Spinal cord (tissue), 10 donors: ENCODE results near the gene SUCLG1. TPM values are rescaled to one million over a fixed set of nuclear protein-coding genes. Genes with fewer than 3 reads are reported as not detected.

Experiments
- DNase-seq, 6 donors: peaks; one replicate each; pipeline versions ENCODE4 v3.0.0 to v3.0.0-alpha.2; 2013 to 2015; ENCODE audit warnings: low spot score in 6 of 6, low read depth in 4 of 6
- H3K27ac ChIP-seq: one replicate; pipeline ENCODE4 v1.5.1; 2013; ENCODE audit warnings: low read depth, low read length, control low read depth
- H3K27me3 ChIP-seq: one replicate; pipeline ENCODE4 v1.6.1; 2013; ENCODE audit warnings: low read length; ENCODE audit not compliant: control insufficient read depth, insufficient read depth
- H3K36me3 ChIP-seq: one replicate; pipeline ENCODE4 v1.6.1; 2013; ENCODE audit warnings: low read length; ENCODE audit not compliant: control insufficient read depth, insufficient read depth
- H3K4me1 ChIP-seq: one replicate; pipeline ENCODE4 v1.6.1; 2013; ENCODE audit warnings: low read length; ENCODE audit not compliant: control insufficient read depth, insufficient read depth
- H3K4me3 ChIP-seq: one replicate; pipeline ENCODE4 v1.5.1; 2013; ENCODE audit warnings: low read depth, low read length, control low read depth
- H3K9me3 ChIP-seq: one replicate; pipeline ENCODE4 v1.6.1; 2013; ENCODE audit warnings: low read length; ENCODE audit not compliant: control insufficient read depth, insufficient read depth
- WGBS: methylation state at CpG from one replicate; pipeline ENCODE4 v1.1.5; 2013; ENCODE audit warnings: missing lambda C conversion rate; ENCODE audit not compliant: insufficient coverage; 5-methylcytosine and 5-hydroxymethylcytosine counted together
- long read RNA-seq, 4 donors: transcript quantifications; one replicate each; lab custom pipeline, GENCODE V29; 2026
- polyA plus RNA-seq, 2 donors: library from polyadenylated mRNA; unstranded; fragments of 120-200 nt; gene quantifications; one replicate each; pipeline ENCODE4 v1.2.1, GENCODE V29; 2013; ENCODE audit not compliant: insufficient read length in 2 of 2
- total RNA-seq, 2 donors: library from RNA; depleted of rRNA in 1 of 2; stranded (reverse); fragments of 120-200 nt in 1 of 2; fragments of >200 nt in 1 of 2; gene quantifications; one replicate each; pipeline versions ENCODE4 v1.2.3 to v1.2.4, GENCODE V29; 2013 to 2014
- donor health status: healthy.

SUCLG1 gene
- total RNA-seq (10 to 100 TPM; 76.2 to 81.6 TPM), polyA plus RNA-seq (100 to 1,000 TPM; 116 to 120 TPM)
- long read RNA-seq, donor 1, transcript SUCLG1-205 (2 exons, 1,765 nt) = major isoform, 120 of 198 reads
- long read RNA-seq, donor 1, transcript SUCLG1-201 (9 exons, 1,475 nt) = minor isoform, 60 of 198 reads
- long read RNA-seq, donor 1, partial matches to known transcripts = 18 of 198 reads
- long read RNA-seq, donor 1, other reads (novel, unspliced or antisense) = 0 of 198 reads
- long read RNA-seq, donor 2, transcript SUCLG1-201 (9 exons, 1,475 nt) = minor isoform, 22 of 62 reads
- long read RNA-seq, donor 2, transcript SUCLG1-205 (2 exons, 1,765 nt) = major isoform, 32 of 62 reads
- long read RNA-seq, donor 2, partial matches to known transcripts = 7 of 62 reads
- long read RNA-seq, donor 2, other reads (novel, unspliced or antisense) = 0 of 62 reads
- long read RNA-seq, donor 3, transcript SUCLG1-201 (9 exons, 1,475 nt) = minor isoform, 29 of 72 reads
- long read RNA-seq, donor 3, transcript SUCLG1-205 (2 exons, 1,765 nt) = major isoform, 33 of 72 reads
- long read RNA-seq, donor 3, partial matches to known transcripts = 10 of 72 reads
- long read RNA-seq, donor 3, other reads (novel, unspliced or antisense) = 0 of 72 reads
- long read RNA-seq, donor 4, transcript SUCLG1-201 (9 exons, 1,475 nt) = minor isoform, 94 of 339 reads
- long read RNA-seq, donor 4, transcript SUCLG1-205 (2 exons, 1,765 nt) = major isoform, 180 of 339 reads
- long read RNA-seq, donor 4, partial matches to known transcripts = 64 of 339 reads
- long read RNA-seq, donor 4, other reads (novel, unspliced or antisense) = 0 of 339 reads

DNA sequence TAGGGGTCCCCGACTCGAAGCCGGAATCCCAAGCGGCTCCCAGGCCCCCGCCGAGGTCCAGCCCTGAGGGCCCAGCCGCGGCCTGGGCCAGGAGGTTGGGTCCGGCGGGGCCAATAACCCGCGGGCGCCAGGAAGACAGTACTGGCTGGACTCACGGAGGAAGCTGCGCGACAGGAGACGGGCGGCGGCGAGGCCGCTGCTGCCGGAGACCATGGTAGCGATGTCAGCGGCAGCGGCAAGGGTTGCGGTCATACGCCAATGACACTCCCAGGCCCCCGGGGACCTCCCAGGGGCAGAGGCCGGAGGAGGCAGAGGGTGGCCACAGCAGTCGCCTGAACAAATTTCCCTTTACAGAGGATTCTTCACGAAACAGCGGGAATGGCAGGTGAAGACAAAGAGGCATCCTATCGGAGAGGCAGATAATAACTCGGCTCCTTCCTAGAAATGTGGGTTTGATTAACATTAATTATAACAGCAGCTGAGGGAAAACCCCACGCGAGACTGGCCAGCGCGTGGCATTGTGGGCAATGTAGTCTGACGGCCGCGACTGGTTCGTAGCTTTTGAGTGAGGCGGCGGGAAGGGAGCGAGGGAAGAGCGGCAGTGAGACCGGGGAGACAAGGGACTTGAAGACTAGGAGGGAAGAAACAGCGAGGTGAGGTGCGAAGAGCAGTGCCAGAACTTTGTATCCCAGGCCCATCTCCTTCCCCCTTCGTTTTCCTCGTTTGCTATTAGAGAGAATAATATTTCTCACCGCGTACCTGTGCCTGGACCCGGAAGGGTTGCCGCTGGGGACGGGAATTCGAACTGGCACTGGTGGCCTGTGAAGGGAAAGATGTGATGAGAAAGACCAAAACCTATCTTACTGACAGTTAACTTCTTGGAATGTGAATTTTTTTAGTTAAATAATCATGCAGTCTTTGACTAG is at the start of gene SUCLG1:
Gene SUCLG1 (minus strand): TSS at position 263 of the 926 bp plus-strand sequence. CDS start 11 bp downstream, at position 252.
- no peaks in the 10 kb centered on the region for H3K4me1 ChIP-seq
- WGBS = under 1% methylated on average over 50 of the region's 57 CpGs
- H3K36me3 ChIP-seq = no peaks in the 10 kb centered on the region
- no peaks in the 10 kb centered on the region for H3K9me3 ChIP-seq
- peak within 1 kb of the TSS; percentile 78 for H3K27ac ChIP-seq
- no peaks in the 10 kb centered on the region for H3K27me3 ChIP-seq
- peak; percentile 77 to 97 (median 89) for DNase-seq
- peak within 1 kb of the TSS; percentile 90 for H3K4me3 ChIP-seq

- DNase-seq = no peak
- Histone ChIP-seq H3K27ac (no peak overlapping the region), H3K27me3 (no peaks in the 10 kb centered on the region), H3K9me3 (no peaks in the 10 kb centered on the region), H3K4me3 (no peak overlapping the region), H3K4me1 (no peaks in the 10 kb centered on the region), H3K36me3 (no peaks in the 10 kb centered on the region)
These were observed 39.2 kb upstream of the SUCLG1 start for GRCh38 chr2:84498150-84498799.

GRCh38 chr2:84497285-84497684 is 38.2 kb upstream of the SUCLG1 start:
- H3K4me3 ChIP-seq = no peak overlapping the region
- whole genome bisulfite sequencing = no CpG with 5 or more reads among the region's 3 CpGs
- no peaks in the 10 kb centered on the region for H3K36me3 ChIP-seq
- no peaks in the 10 kb centered on the region for H3K27me3 ChIP-seq
- no peaks in the 10 kb centered on the region for H3K9me3 ChIP-seq
- no peak overlapping the region for H3K27ac ChIP-seq
- no peak for DNase-seq
- H3K4me1 ChIP-seq = no peaks in the 10 kb centered on the region

DNA sequence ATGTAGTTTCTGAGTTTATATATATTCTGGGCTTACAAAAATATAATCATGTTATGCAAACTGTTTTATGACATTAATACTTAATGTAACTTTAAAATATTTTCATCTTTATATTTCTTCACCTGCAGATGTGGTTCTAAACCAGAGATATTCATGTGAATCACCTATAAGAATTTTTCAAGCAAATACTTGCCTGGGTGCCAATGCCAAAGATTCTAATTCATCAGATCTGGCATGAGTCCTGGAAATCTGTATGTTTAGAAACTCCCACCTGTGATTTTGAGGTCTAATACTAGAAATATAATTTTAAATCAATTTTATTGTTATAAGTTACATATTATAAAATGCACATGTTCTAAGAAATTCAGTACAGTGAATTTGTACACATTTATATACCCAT is 37.3 kb upstream of the SUCLG1 start:
- Histone ChIP-seq H3K4me1 (no peaks in the 10 kb centered on the region), H3K36me3 (no peaks in the 10 kb centered on the region), H3K27me3 (no peaks in the 10 kb centered on the region), H3K27ac (no peak overlapping the region), H3K4me3 (no peak overlapping the region), H3K9me3 (no peaks in the 10 kb centered on the region)
- no peak for DNase-seq

DNA sequence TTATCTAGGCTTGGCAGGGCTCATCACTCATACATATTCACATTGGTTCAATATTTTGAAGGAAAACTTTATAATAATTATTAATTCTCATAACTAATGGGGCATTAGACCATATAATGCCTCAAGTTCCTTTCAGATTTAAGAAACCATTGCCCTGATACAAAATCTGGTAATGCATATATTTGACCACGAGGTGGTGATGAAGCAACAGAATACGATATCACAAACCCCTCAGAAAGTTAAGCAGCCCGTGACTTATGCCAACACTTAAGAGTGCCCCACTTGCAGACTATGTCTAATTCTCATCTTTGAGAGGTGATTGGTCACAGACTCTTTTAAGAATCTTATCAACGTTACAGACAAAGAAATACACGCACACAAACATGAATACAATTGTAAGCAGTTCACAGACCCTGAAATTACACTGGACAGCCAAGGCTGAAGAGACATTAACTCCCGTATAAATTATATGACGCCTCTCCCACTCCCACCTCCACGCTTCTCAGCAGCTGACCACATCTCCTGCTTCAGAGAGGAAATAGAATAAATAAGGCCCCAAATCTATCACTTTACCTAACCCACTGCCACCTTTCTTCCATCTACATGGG is 36.6 kb upstream of the SUCLG1 start:
- H3K4me3 ChIP-seq = no peak overlapping the region
- WGBS = 22% methylated on average over 8 of the region's 8 CpGs
- H3K4me1 ChIP-seq = no peaks in the 10 kb centered on the region
- DNase-seq = peak; percentile 49 to 93 (median 64)
- no peaks in the 10 kb centered on the region for H3K9me3 ChIP-seq
- no peaks in the 10 kb centered on the region for H3K27me3 ChIP-seq
- no peak overlapping the region for H3K27ac ChIP-seq
- H3K36me3 ChIP-seq = no peaks in the 10 kb centered on the region

DNA sequence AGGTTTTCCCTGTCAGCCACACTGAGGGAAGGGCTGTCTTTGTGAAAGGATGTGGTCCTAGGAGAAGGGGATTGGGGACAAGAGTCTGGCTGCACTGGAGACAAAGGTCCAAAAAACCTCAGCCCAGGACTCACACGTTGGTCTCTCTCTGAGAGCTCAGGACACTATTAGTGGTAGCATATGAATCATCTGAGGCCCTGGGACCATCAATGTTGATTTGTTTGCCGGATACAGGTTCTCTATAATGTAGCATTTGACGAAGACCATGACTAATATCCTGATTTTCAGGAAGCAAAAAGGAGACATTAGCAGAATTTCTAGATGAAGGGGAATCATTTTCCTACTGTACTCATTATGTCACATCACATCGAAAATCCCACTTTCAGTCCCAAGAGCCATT is 35.0 kb upstream of the SUCLG1 start:
- no peaks in the 10 kb centered on the region for H3K27me3 ChIP-seq
- no peaks in the 10 kb centered on the region for H3K9me3 ChIP-seq
- no peak overlapping the region for H3K27ac ChIP-seq
- DNase-seq = no peak
- no peaks in the 10 kb centered on the region for H3K4me1 ChIP-seq
- 79% methylated on average over 2 of the region's 4 CpGs for WGBS
- H3K4me3 ChIP-seq = no peak overlapping the region
- H3K36me3 ChIP-seq = no peaks in the 10 kb centered on the region

DNA sequence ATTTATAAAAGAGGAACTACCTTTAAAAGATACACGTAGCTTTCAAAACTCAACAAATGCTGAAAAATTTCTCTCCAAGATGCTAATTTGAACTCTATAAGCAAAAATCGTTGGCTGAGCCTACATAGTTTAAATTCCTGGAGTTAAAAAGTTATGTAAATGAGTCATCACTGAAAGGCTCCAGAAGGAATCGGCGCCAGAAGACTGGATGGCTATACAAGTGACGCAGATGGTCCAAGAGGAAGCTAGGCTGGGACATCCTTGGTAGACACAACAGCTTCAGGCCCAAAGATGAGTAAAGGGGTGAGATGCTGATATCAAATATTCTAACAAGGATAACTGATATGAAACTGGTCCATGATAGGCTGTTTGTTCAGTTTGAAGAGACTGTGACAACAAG is 34.4 kb upstream of the SUCLG1 start:
- Histone ChIP-seq H3K27me3 (no peaks in the 10 kb centered on the region), H3K9me3 (no peaks in the 10 kb centered on the region), H3K27ac (no peak overlapping the region), H3K4me1 (no peaks in the 10 kb centered on the region), H3K4me3 (no peak overlapping the region), H3K36me3 (no peaks in the 10 kb centered on the region)
- peak in 1 of 6 donors; percentile 84 for DNase-seq
- 86% methylated on average over 3 of the region's 5 CpGs for WGBS

DNA sequence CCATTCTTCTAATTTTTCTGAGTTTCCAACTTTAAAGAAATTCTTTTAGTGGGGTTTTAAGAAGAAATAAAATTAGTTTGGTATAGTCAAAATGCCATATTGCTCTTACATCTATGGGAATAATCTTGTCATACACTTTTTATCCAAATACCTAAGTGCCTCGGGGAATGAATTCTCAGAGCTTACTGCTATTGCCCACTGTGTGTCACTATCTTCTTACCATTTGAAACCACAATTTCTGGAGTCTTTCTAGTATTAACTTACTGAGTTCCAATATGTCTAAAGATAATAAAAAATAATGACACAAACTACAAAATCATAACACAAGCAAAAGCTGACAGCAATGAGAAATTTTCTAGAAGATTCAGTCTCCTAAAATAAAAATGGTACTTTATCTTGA is 33.5 kb upstream of the SUCLG1 start:
- WGBS = no CpG with 5 or more reads among the region's 1 CpG
- Histone ChIP-seq H3K4me3 (no peak overlapping the region), H3K4me1 (no peaks in the 10 kb centered on the region), H3K27me3 (no peaks in the 10 kb centered on the region), H3K27ac (no peak overlapping the region), H3K9me3 (no peaks in the 10 kb centered on the region), H3K36me3 (no peaks in the 10 kb centered on the region)
- peak in 1 of 6 donors; percentile 63 for DNase-seq
